ENCODE results near the gene RASGRP3.

DNA sequence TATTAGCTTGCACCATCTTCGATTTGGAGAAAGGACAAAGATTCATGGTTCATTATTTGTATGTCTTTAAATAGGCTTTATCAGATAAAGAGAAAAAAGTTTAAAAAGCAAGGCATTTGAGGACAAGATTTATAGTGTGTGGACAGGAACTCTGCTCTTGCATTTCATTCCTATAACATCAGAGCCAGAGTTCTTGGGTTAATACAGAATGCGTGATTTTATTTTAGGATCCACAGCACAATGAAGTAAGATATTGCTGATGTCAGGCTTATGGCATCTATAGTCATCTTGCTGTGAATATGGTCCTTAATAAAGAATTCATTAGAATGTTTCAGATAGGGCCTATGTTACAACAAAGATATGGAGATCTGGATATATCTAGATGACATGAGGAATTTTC is 19.7 kb downstream of the RASGRP3 start:
- TF ChIP-seq, protein P1, sequence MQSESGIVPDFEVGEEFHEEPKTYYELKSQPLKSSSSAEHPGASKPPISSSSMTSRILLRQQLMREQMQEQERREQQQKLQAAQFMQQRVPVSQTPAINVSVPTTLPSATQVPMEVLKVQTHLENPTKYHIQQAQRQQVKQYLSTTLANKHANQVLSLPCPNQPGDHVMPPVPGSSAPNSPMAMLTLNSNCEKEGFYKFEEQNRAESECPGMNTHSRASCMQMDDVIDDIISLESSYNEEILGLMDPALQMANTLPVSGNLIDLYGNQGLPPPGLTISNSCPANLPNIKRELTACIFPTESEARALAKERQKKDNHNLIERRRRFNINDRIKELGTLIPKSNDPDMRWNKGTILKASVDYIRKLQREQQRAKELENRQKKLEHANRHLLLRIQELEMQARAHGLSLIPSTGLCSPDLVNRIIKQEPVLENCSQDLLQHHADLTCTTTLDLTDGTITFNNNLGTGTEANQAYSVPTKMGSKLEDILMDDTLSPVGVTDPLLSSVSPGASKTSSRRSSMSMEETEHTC (IDR thresholded peaks at IDR 0.05): no peak
- no peak for TF ChIP-seq SAP30 (IDR thresholded peaks at IDR 0.05; ENCODE audit: borderline replicate concordance, insufficient read depth, low read depth, low read length, poor library complexity, severe bottlenecking)
- TF ChIP-seq POLR2AphosphoS2 (IDR thresholded peaks at IDR 0.05; ENCODE audit: low read length): no peak
- TF ChIP-seq, protein P2, sequence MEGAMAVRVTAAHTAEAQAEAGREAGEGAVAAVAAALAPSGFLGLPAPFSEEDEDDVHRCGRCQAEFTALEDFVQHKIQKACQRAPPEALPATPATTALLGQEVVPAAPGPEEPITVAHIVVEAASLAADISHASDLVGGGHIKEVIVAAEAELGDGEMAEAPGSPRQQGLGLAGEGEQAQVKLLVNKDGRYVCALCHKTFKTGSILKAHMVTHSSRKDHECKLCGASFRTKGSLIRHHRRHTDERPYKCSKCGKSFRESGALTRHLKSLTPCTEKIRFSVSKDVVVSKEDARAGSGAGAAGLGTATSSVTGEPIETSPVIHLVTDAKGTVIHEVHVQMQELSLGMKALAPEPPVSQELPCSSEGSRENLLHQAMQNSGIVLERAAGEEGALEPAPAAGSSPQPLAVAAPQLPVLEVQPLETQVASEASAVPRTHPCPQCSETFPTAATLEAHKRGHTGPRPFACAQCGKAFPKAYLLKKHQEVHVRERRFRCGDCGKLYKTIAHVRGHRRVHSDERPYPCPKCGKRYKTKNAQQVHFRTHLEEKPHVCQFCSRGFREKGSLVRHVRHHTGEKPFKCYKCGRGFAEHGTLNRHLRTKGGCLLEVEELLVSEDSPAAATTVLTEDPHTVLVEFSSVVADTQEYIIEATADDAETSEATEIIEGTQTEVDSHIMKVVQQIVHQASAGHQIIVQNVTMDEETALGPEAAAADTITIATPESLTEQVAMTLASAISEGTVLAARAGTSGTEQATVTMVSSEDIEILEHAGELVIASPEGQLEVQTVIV (CRISPR knock-in tag; IDR thresholded peaks at IDR 0.05; ENCODE audit: borderline replicate concordance): no peak
- no peak for TF ChIP-seq MYNN (IDR thresholded peaks at IDR 0.05)
- no peak for TF ChIP-seq MYNN (CRISPR knock-in tag; IDR thresholded peaks at IDR 0.05)
- TF ChIP-seq PTBP1 (IDR thresholded peaks at IDR 0.05; ENCODE audit: low read depth, low read length): no peak
- TF ChIP-seq CEBPB (tag; IDR thresholded peaks at IDR 0.05): no peak
- no peak for TF ChIP-seq GTF2E2 (tag; IDR thresholded peaks at IDR 0.05)
- TF ChIP-seq ZNF274 (IDR thresholded peaks at IDR 0.05; ENCODE audit: borderline replicate concordance, low read depth, low read length): no peak
- TF ChIP-seq, protein P3, sequence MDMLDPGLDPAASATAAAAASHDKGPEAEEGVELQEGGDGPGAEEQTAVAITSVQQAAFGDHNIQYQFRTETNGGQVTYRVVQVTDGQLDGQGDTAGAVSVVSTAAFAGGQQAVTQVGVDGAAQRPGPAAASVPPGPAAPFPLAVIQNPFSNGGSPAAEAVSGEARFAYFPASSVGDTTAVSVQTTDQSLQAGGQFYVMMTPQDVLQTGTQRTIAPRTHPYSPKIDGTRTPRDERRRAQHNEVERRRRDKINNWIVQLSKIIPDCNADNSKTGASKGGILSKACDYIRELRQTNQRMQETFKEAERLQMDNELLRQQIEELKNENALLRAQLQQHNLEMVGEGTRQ (CRISPR knock-in tag; IDR thresholded peaks at IDR 0.05): no peak

Measured in K562 (cell line).